ENCODE data around the gene GLIS1. TPM values are rescaled to one million over a fixed set of nuclear protein-coding genes. Genes with fewer than 3 reads are reported as not detected.

Gene GLIS1
- total RNA-seq, 1 donor from 2014 or later = 0.16 TPM

DNA sequence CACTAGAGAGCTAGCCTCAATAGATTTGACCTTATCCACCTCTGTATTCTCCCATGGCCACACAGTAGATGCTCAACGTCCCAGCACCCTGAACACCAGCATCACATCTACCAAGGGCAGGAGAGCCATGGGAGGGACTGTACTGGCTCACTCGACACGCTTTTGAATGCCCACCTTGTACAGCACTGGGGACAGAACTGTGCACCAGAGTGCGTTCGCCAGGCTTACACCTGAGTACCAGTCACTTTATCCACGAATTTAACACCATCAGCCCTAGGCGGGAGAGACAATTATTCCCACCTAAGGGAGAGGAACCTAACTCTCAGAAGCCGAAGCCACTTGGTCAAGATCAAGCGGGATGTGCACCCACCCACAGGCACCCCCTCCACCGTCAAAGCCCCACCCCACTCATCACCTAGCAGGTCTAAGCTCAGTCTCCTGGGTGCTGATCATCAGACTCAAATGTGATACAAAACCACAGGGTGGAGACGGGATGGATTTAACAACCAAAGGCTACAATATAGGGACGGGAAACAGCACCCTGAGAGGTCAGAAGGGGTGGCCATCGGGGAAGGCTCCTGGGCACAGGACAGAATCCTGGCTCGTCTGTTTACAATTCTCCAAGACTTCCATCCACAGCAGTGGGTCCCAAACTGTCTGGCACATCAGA is 110.5 kb downstream of the GLIS1 start:
- H3K27ac ChIP-seq (replicated peaks) = no peak overlapping the region
- H3K4me1 ChIP-seq = no peaks in the 10 kb centered on the region
- no peak overlapping the region for H3K4me3 ChIP-seq
- no peak for DNase-seq
- H3K27me3 ChIP-seq (ENCODE audit: low read depth) = peaks cover 42% of the 10 kb centered on the region
- no peaks in the 10 kb centered on the region for H3K36me3 ChIP-seq
- TF ChIP-seq CTCF (IDR thresholded peaks at IDR 0.05; ENCODE audit: borderline replicate concordance) = no peak
- intact Hi-C loops (cut with micrococcal nuclease) = no loop called here
- peaks cover 16% of the 10 kb centered on the region for H3K9me3 ChIP-seq (replicated peaks)

- Histone ChIP-seq H3K36me3 (no peaks in the 10 kb centered on the region), H3K4me1 (no peaks in the 10 kb centered on the region), H3K9me3 (replicated peaks) (peaks cover 18% of the 10 kb centered on the region), H3K27ac (replicated peaks) (no peak overlapping the region), H3K4me3 (no peak overlapping the region), H3K27me3 (ENCODE audit: low read depth) (peaks cover 43% of the 10 kb centered on the region)
- intact Hi-C loops (cut with micrococcal nuclease) = no loop called here
- no peak for TF ChIP-seq CTCF (IDR thresholded peaks at IDR 0.05; ENCODE audit: borderline replicate concordance)
- no peak for DNase-seq
Observed at GRCh38 chr1:53627666-53628065, 111.3 kb downstream of the GLIS1 start.

GRCh38 chr1:53627031-53627430 is 111.9 kb downstream of the GLIS1 start:
- TF ChIP-seq CTCF (IDR thresholded peaks at IDR 0.05; ENCODE audit: borderline replicate concordance) = no peak
- Histone ChIP-seq H3K36me3 (no peaks in the 10 kb centered on the region), H3K27me3 (ENCODE audit: low read depth) (peaks cover 46% of the 10 kb centered on the region), H3K27ac (replicated peaks) (no peak overlapping the region), H3K4me1 (no peaks in the 10 kb centered on the region), H3K9me3 (replicated peaks) (peaks cover 18% of the 10 kb centered on the region), H3K4me3 (no peak overlapping the region)
- intact Hi-C loops (cut with micrococcal nuclease) = no loop called here
- DNase-seq = no peak

GRCh38 chr1:53626616-53627015 is 112.3 kb downstream of the GLIS1 start:
- DNase-seq = no peak
- no peak for TF ChIP-seq CTCF (IDR thresholded peaks at IDR 0.05; ENCODE audit: borderline replicate concordance)
- Histone ChIP-seq H3K36me3 (no peaks in the 10 kb centered on the region), H3K4me3 (no peak overlapping the region), H3K27me3 (ENCODE audit: low read depth) (peaks cover 46% of the 10 kb centered on the region), H3K9me3 (replicated peaks) (peaks cover 18% of the 10 kb centered on the region), H3K27ac (replicated peaks) (no peak overlapping the region), H3K4me1 (no peaks in the 10 kb centered on the region)
- intact Hi-C loops (cut with micrococcal nuclease) = no loop called here

- Histone ChIP-seq H3K4me3 (no peak overlapping the region), H3K27ac (replicated peaks) (no peak overlapping the region), H3K36me3 (no peaks in the 10 kb centered on the region), H3K4me1 (no peaks in the 10 kb centered on the region), H3K27me3 (ENCODE audit: low read depth) (peaks cover 46% of the 10 kb centered on the region), H3K9me3 (replicated peaks) (peaks cover 18% of the 10 kb centered on the region)
- DNase-seq = no peak
- intact Hi-C loops (cut with micrococcal nuclease) = no loop called here
- TF ChIP-seq CTCF (IDR thresholded peaks at IDR 0.05; ENCODE audit: borderline replicate concordance) = no peak
Observed at GRCh38 chr1:53625766-53626520, 113.0 kb downstream of the GLIS1 start.
